Hematopoietic multipotent progenitor cell treated with erythropoietin and hydrocortisone succinate and interleukin-3 and kit ligand, for 15 days (in vitro differentiated cells): Measurements from ENCODE around the gene CORO7.

Source experiments
- DNase-seq: peaks from one replicate; pipeline ENCODE4 v3.0.0-alpha.2; 2015; ENCODE audit warnings: low spot score

The CORO7 gene

DNA sequence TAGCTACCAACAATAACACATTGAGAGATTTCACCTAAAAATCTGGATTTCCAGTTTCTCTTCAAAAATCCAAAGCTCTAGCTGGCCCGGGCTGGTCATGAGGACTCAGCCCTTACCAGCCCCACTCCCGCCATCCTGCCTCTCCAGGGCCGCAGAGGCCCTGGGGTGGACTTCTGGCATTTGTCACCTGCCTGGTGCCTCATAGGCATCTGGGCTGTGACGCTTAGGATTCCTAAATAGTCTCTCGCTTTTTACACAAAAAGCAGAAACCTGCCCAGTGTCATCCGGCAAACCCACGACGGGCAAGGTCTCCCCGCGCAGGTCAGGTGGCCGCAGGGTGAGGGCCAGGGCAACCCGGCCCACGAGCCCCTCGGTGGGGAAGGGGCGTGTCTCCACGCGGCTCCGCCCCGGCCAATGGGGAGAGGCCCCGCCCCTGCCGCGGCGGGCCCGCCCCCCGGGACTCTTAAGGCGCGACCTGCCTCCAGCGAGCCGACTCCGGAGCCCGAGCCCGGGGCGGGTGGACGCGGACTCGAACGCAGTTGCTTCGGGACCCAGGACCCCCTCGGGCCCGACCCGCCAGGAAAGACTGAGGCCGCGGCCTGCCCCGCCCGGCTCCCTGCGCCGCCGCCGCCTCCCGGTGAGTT, 44.9 kb downstream of the CORO7 start, which contains the start of gene VASN:
TSS of gene VASN (plus strand) at position 492 of the 644 bp plus-strand sequence. CDS start 9,030 bp downstream, outside the sequence.
- peak; percentile 55 for DNase-seq

DNA sequence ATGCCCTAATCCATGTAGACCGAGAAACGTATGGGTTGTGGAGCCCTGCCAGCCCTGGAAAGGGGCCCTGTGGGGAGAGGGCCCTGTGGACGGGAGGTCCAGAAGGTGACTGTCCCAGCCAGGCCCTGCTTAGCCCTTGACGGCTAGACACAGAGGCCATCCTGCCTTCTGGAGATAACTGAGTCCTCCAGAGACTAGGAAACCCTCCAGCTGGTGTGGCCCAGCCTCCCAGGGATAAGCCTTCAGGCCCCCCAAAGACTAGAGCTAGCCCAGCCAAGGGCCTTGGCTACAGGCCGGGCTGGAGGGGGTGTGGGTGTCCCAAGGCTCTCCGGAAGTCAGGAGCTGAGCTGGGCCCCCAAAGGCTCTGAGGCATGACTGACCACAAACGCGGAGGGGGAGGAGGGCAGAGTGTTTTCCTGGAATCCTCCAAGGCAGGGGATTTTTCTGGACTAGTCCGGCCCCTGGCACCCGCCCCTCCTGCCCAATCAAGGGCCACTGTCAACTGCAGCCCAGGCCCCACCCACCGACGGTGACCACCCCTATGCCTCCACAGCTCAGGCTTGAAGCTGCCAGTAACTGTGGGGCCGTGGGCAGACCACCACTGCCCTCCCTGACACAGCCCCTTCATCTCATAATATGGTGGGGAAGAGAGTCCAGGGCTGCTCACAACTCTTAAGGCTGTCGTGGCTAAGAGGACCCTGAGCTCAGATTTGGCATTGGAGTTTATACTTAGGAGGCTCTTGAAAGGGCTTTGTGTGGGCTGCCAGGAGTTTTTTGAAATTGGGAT, 45.6 kb downstream of the CORO7 start:
- DNase-seq = no peak

DNA sequence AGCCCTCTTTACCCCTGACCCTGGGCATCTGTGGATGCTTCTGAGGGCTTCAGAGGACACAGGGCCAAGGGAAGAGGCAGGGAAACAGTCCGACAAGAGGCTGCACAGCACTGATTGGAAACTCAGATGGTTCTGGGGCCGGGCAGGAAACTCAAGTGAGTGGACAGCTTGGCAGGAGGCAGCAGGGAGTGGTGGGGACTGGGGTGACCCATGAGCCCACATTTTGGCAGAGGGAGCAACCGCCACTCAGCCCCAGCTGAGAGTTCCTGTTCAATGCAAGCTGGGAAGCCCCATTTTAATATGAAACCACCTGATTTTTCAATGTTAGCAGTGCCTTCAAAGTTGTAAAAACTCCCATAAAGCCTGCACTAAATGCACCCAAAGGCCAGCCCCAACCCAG, 46.2 kb downstream of the CORO7 start:
- no peak for DNase-seq

DNA sequence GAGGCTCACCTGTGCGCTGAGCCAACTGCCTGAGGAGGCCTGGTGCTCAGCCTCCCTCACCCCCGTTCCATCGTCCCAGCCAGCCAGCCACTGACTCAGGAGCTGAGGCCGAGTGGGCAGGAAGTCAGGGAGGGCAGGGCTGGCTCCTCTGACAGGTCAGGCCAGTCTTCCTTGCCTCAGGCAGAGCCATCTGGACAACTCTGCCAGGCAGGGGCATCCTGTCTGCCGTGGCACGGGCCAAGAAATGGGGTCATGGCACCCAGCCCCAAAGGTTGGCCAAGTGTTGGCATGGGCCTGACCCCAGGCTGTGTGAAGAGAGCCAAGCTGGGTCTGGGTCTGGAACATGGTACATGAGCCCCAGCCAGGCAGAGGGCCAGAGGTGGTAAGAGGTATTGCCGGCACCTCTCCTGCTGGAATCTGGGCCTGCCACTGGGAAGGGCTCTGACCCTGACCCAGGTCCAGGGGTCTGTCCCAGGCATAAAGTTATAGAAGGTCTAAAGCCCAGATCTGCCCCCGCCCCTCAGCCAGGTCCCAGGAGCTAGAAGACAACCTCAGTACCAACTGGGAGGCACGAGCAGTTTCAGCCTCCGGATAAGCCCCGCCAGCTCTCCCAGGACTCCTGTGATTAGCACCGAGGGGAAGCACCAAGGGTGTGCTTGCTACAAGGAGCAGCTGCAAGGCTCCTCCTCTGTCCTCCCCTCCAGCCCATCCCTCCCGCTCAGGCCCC, 47.2 kb downstream of the CORO7 start:
- DNase-seq = no peak

DNA sequence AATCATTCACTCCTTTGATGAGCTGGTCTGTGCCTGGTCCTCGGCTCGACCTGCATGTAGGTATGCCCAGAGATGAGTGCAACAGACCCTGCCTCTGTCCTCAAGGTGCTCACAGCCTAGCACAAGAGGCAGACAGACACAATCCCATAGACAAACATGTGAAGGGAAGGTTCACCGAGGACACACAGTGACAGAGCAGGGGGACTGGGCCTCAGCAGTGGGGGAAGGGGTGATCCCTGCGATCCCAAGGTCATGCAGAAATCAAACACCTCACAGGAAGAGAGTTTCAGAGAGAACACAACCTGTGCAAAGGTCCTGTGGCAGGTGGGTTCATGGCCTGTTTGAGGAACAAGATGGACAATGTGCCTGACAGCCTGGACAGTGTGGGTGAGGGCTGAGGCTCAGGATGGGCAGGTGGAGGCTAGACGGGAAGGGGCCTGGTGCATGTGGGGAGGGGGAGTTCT, 49.0 kb downstream of the CORO7 start:
- DNase-seq = no peak

DNA sequence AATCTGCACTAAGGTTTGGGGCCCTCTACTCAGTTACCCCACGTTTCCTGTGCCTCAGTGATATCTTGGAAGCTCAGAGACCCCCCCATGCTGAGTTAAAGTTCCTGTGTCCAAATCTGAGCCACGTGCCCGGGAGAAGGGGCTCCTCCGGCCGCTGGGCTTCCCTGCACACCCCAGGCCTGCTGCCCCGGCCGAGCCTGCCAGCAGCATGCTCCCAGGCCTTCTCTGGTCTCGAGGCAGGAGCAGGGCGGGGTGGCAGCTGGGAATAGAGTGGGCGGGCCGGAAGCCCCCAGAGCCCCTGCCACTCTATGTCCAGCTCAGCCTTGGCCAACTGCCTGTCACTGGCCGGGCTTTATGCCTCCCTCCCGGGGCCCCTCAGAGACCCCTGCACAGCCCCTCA, 50.4 kb downstream of the CORO7 start:
- DNase-seq = no peak

DNA sequence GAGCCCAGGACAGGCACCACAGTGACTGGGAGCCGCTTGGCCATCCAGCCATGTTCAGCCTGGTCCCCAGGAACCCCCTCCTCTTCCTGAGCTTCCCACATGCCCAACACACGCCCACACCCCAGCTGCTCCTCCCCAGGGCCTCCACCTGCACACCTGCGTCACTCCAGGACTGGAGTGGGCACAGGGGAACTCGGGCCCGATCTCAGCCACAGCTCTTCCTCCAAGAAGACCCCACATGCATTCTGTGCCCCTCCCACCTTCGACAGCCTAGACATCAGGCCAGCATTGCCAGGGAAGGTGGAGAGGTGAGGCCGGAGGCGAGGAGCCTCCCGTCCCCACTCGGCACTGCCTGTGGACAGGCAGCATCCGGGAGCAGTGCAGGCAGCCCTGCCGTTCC, 50.8 kb downstream of the CORO7 start:
- DNase-seq = no peak

DNA sequence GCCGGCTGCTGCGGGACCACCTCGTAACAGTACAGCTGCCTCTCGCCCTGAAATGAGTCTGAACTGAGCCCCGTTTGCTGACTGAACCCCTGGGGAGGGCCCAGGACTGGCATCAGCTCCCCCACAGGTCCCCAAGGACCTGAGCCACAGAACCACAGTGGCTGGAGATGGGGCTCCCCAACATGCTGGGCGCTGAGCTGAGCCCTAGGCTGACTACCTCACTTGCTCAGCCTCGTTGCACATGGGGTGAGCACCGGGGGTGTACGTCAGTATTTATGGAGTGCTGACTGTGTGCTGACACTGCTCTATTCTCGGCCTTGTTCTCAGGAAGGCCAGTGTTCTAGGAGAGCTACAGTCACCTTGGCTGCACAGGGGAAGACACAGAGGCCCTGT, 51.4 kb downstream of the CORO7 start:
- no peak for DNase-seq

DNA sequence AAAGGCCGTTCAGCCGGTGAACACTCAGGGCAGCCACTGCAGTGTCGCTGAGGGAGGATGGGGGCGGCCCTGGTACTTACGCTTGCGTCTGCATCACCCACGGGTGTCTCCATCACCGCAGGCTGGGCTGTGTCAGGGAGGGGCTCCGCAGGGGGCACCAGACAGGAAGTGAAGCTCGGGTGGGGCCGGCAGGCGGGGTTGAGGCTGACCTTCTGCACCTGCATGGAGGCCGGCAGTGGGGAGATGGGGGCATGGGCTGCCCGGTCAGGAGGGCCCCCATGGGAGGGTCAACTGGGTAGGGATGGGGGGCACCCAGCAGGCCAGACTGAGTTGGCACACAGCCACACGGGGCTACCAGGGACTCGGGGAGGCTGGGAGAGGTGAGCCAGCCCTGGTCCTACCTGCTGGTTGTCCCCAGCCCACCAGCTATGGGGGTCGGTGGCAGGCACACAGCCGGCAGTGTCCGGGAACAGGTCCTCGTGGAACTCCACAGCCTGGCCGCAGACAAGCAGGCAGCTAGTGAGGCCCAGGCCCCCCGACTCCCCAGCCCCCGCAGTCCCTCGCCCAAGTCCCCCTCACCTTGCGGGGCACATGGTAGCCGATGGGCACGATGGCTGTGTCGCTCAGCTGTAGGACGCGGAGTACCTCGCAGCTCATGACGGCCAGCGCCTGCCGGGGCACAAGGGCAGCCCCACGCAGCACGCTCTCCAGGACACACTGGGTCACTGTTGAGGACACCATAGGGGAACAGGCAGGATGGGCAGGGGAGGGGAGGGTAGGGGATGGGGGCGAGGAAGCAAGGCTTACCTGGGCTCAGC, 52.0 kb downstream of the CORO7 start:
- DNase-seq = no peak

DNA sequence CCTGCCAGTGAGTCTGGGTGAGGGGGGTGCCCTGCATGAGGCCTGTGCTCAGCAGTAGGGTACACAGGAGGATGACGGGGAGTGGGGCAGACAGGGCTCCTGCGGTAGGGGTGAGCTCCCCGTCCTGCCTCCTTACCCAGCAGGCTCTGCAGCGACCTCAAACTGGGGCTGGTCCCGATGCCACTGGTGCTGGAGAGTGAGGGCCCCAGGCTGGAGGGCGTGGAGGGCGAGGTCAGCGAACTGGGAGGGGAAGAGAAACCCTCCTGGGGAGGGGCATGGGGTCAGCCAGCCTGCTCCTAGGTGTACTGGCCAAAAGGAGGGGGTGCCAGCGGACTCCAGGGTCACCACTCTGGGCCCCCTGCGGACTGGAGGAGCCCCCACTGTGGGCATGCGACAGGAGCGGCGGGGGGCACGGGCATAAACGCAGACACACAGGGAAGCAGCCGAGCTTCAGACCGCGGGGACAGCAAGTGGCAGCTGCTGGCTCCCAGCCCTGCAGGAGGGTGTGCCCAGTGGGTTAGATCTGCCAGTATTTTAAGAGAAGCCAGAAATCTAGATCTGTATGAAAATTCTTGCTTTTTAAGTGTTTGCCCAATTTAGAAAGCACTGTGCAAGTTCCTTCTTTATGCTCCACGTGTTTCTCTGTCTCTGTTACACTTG, 53.8 kb downstream of the CORO7 start:
- DNase-seq = no peak

DNA sequence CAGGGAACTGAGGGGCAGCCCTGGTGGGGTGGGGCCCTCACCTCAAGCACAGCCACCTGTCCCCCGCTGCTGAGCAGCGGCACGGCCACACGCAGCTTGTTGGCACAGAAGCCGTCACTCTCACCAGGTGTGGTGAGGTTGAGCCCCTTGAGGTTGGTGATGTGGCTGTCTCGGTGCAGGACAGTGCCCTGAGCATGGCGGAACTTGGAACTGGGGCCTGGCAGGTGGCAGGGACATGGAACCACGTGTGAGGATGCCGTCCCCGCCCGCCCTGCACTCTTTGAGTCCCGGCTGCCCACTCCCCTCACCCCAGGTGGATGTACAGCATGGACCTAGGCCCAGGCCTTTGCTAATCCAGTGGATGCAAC, 54.5 kb downstream of the CORO7 start:
- DNase-seq = no peak

DNA sequence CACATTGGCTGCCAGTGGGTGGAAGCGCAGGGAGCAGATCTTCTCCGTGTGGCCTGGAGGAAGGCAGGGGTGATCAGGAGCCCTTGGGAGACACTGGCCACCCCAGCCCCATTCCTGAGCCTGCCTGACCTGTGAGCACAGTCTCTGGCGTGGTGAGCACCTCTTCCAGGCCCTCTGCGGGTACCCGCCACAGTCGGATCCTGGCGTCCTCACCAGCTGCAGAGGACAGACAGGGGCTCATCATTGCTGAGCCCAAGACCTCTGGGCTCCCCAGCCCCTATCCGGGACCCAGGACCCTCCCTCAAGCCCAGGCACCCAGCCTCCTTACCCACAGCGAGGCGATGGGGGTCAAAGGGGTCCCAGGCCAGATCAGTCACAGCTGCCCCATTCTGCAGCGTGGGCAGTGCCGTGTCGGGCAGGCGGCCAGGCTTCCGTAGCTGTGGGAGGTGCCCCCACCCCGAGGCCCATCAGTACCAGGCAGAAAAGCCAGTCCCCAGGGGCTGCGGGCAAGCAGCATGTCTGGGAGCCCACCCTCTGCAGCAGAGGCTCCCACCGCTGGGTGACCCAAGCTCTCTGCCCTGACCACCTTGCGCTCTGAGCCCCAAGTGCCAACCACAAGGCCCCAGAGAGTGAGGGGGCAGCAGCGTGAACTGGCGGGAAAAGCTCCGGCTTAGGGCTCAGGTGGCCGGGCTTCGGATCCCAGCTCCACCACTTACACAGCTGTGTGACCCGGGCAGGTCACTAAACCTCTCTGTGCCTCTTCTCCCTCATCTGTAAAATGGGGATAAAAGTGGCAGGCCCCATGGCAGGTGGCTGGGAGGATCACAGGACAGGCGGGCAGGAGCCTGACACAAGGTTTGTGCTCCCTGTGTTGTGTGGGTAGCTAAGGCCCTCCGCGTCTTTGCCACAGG, 55.1 kb downstream of the CORO7 start:
- DNase-seq = no peak

DNA sequence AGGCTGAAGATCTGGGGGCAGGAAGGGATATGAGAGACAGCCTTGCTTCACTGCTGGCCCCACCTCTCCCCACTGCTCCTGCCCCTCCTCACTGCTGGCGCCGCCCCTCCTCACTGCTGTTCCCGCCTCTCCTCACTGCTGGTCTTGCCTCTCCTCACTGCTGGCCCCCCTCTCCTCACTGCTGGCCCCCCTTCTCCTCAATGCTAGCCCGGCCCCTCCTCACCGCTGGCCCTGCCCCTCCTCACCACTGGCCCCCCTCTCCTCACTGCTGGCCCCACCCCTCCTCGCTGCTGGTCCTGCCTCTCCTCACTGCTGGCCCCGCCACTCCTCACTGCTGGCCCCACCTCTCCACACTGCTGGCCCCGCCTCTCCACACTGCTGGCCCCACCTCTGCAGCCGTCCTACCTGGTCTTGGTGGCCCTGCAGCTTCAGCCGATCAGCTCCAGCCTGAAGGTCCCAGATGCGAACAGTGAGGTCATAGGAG, 55.8 kb downstream of the CORO7 start:
- no peak for DNase-seq

DNA sequence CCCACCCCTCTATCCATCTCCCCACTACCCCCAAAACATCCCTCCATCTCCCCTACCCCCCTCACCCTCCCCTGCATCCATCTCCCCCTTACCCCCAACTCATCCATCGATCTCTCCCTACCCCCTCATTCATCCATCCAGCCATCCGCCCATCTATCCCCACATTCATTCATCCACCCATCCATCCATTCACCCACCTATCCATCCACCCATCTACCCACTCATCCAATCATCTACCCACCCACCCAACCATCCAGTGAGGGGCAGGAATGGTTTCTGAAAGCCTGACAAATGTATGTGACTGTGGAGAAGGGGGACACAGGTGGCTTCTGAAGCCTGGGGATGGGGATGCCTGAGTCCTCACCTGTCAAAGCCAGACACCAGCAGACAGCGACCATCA, 56.5 kb downstream of the CORO7 start:
- no peak for DNase-seq

DNA sequence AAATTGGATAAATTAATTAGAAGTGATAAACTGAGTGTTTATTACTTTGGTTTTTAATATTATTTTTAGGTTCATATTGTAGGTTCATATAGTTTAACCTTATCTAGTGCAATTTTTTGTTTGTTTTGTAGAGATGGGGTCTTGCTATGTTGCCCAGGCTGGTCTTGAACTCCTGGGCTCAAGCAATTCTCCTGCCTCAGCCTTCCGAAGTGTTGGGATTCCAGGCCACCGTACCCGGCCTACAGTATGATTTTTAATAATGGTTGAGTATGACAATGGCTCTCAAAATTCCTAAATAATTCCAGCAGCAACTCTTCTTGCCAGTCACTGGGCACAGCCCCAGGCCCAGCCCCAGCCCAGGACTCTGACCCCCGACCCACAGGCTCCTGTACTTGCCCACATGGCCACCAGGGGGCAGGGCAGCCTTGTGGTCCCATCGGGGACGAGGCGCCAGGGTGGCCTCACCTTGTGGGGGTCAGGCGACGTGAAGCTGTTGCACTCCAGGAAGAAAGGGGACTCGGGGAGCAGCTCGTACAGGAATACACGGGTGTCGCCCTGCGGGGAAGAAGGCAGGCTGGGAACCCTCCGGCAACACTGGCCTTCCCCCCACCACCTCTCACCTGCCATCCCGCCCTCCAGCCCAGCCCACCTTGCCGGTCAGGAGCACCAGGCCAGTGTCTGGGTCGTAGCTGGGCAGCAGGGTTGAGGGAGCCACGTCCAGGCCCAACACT, 57.4 kb downstream of the CORO7 start:
- DNase-seq = peak; percentile 62

DNA sequence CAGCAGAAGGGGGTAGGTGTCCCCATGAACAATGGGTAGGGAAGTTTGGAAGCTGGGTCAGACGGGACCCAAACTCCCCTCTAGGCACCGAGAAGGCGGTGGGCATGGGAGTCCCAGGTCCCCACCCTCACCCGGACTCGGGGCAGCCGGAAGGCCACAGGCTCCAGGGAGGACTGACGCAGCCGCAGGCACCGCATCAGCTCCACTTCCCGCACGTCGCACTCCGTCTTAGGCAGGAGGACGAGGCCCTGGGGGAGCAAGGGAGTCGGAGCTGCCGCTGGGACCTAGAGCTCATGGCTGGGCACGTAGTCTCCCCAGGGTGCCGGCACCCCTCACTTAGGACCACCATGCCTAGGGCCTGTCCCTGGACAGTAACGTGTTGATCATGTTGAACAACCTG, 58.2 kb downstream of the CORO7 start:
- DNase-seq = no peak

DNA sequence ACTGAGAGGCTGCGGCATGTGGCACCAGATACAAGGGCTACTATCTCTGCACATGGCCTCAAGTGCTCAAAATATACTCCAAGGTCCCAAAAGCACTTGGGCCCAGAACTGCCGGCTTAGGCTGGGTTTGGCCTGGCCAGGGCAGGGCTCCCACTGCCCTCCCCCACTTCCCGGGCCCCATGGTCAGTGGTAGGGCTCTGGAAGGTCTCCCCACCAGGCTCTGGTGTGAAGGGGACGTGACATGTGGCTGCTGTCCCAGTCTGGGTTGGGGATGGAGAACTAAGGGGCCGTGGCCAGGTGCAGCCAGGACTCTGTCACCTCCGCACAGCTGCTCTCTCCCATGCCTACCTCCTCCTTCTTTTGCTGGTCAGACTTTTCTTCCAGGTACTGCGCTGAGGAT, 59.6 kb downstream of the CORO7 start:
- no peak for DNase-seq

DNA sequence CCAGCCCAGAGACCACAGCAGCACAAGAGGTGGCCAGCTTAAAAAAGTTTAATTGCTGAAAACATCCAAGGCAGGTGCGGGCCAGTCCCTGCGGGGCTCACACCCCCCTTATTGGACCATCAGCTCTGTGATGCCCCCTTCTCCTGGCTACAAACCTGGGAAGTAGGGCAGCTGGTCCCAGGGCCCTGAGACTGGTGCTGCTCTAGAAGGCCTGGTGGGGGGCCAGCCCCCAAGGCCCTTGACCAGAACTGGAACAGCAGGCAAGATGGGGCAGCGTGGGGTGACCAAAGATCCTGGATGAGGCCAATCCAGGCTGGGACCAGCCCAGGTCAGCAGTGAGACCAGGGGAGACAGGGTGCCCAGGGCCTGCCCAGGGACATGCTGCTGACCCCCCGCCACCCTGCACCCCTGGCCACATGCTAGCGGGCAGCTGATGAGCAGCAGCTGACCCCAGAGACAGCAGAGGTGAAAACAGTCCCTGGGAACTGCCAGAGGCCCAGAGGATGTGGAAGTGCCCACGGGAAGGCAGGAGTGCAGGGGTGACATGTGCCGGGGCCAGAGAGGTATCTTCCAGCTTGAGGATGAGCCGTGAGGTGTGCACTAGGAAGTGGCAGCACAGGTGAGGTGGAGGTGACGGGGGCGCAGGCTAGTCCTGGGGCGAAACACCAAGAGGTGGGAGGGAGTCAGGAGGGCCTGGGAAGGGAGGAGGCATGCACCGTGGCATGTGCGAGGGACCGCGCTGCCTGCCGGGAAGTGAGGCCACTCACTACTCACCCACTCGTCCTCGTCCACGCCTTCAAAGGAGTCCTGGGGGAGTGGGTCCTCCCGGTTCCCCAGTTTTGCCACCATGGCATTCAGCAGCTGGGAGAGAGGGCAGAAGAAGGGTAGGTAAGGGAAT, 61.6 kb downstream of the CORO7 start:
- no peak for DNase-seq

DNA sequence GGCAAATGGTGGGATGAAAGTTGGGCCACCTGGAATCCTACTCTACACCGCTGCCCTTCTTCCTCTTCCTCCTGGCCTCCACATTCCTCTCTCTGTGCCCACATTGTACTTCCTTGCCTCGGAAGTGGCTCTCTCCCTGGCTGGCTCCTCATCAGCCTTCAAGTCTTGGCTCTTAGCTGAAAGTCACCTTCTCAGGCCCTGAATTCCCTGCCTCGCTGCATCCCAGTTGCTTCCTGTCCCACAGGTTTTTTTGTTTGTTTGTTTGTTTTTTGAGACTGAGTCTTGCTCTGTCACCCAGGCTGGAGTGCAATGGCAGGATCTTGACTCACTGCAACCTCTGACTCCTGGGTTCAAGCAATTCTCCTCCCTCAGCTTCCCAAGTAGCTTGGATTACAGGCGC, 62.7 kb downstream of the CORO7 start:
- DNase-seq = no peak
